ENCODE measurements around the gene YOD1. TPM values are rescaled to one million over a fixed set of nuclear protein-coding genes. Genes with fewer than 3 reads are reported as not detected.

Gene YOD1
- polyA plus RNA-seq, 1 donor from 2014 or later = 9.3 TPM

GRCh38 chr1:207018707-207019106 lies 32.3 kb downstream of the YOD1 start:
- Histone ChIP-seq H2AFZ (ENCODE audit: low read depth, low read length) (no peak overlapping the region), H3K9ac (ENCODE audit: low read length) (no peak overlapping the region), H3K4me2 (ENCODE audit: low read length) (no peak overlapping the region), H3K27me3 (ENCODE audit: insufficient read depth, low read depth, low read length) (no peaks in the 10 kb centered on the region), H3K9me2 (ENCODE audit: insufficient read depth, low read length) (no peaks in the 10 kb centered on the region), H4K20me1 (ENCODE audit: insufficient read depth) (no peaks in the 10 kb centered on the region), H3K79me2 (replicated peaks; ENCODE audit: insufficient read depth, low read length) (no peaks in the 10 kb centered on the region), H3K9me3 (ENCODE audit: low read length) (no peaks in the 10 kb centered on the region), H3K4me3 (ENCODE audit: low read length) (no peak overlapping the region), H3F3A (ENCODE audit: insufficient read depth, low read length, poor library complexity, severe bottlenecking) (no peaks in the 10 kb centered on the region), H3K27ac (ENCODE audit: low read length) (no peak overlapping the region), H3K36me3 (ENCODE audit: insufficient read depth, low read length) (no peaks in the 10 kb centered on the region)
- no peak for TF ChIP-seq EZH2 (IDR thresholded peaks at IDR 0.05; ENCODE audit: borderline replicate concordance, insufficient read depth, low read length, poor library complexity, severe bottlenecking)
- no peak for TF ChIP-seq SMC3 (conservative IDR thresholded peaks at IDR 0.05; ENCODE audit: poor library complexity)
- TF ChIP-seq, protein P1, sequence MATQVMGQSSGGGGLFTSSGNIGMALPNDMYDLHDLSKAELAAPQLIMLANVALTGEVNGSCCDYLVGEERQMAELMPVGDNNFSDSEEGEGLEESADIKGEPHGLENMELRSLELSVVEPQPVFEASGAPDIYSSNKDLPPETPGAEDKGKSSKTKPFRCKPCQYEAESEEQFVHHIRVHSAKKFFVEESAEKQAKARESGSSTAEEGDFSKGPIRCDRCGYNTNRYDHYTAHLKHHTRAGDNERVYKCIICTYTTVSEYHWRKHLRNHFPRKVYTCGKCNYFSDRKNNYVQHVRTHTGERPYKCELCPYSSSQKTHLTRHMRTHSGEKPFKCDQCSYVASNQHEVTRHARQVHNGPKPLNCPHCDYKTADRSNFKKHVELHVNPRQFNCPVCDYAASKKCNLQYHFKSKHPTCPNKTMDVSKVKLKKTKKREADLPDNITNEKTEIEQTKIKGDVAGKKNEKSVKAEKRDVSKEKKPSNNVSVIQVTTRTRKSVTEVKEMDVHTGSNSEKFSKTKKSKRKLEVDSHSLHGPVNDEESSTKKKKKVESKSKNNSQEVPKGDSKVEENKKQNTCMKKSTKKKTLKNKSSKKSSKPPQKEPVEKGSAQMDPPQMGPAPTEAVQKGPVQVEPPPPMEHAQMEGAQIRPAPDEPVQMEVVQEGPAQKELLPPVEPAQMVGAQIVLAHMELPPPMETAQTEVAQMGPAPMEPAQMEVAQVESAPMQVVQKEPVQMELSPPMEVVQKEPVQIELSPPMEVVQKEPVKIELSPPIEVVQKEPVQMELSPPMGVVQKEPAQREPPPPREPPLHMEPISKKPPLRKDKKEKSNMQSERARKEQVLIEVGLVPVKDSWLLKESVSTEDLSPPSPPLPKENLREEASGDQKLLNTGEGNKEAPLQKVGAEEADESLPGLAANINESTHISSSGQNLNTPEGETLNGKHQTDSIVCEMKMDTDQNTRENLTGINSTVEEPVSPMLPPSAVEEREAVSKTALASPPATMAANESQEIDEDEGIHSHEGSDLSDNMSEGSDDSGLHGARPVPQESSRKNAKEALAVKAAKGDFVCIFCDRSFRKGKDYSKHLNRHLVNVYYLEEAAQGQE (IDR thresholded peaks at IDR 0.05; ENCODE audit: borderline replicate concordance) = no peak
- TF ChIP-seq MXI1 (conservative IDR thresholded peaks at IDR 0.05; ENCODE audit: poor library complexity, severe bottlenecking) = no peak
- TF ChIP-seq CTCF (IDR thresholded peaks at IDR 0.05; ENCODE audit: poor library complexity, severe bottlenecking) = no peak
- no peak for TF ChIP-seq RAD21 (conservative IDR thresholded peaks at IDR 0.05)
- TF ChIP-seq TAF1 (IDR thresholded peaks at IDR 0.05; ENCODE audit: low read depth) = no peak
- TF ChIP-seq EP300 (conservative IDR thresholded peaks at IDR 0.05; ENCODE audit: poor library complexity, severe bottlenecking) = no peak
- no peak for TF ChIP-seq POLR2AphosphoS5 (IDR thresholded peaks at IDR 0.05)

GRCh38 chr1:207017615-207018559 lies 33.1 kb downstream of the YOD1 start:
- Histone ChIP-seq H3K9me3 (ENCODE audit: low read length) (no peaks in the 10 kb centered on the region), H3K4me3 (ENCODE audit: low read length) (no peak overlapping the region), H3K9ac (ENCODE audit: low read length) (no peak overlapping the region), H2AFZ (ENCODE audit: low read depth, low read length) (no peak overlapping the region), H3K4me2 (ENCODE audit: low read length) (no peak overlapping the region), H3K27me3 (ENCODE audit: insufficient read depth, low read depth, low read length) (no peaks in the 10 kb centered on the region), H3K27ac (ENCODE audit: low read length) (no peak overlapping the region), H3K9me2 (ENCODE audit: insufficient read depth, low read length) (no peaks in the 10 kb centered on the region), H3K79me2 (replicated peaks; ENCODE audit: insufficient read depth, low read length) (no peaks in the 10 kb centered on the region), H4K20me1 (ENCODE audit: insufficient read depth) (no peaks in the 10 kb centered on the region), H3F3A (ENCODE audit: insufficient read depth, low read length, poor library complexity, severe bottlenecking) (no peaks in the 10 kb centered on the region), H3K36me3 (ENCODE audit: insufficient read depth, low read length) (no peaks in the 10 kb centered on the region)
- TF ChIP-seq SMC3 (conservative IDR thresholded peaks at IDR 0.05; ENCODE audit: poor library complexity) (no peak), EZH2 (IDR thresholded peaks at IDR 0.05; ENCODE audit: borderline replicate concordance, insufficient read depth, low read length, poor library complexity, severe bottlenecking) (no peak), EP300 (conservative IDR thresholded peaks at IDR 0.05; ENCODE audit: poor library complexity, severe bottlenecking) (no peak), RAD21 (conservative IDR thresholded peaks at IDR 0.05) (no peak), MXI1 (conservative IDR thresholded peaks at IDR 0.05; ENCODE audit: poor library complexity, severe bottlenecking) (no peak), POLR2AphosphoS5 (IDR thresholded peaks at IDR 0.05) (no peak), TAF1 (IDR thresholded peaks at IDR 0.05; ENCODE audit: low read depth) (no peak), CTCF (IDR thresholded peaks at IDR 0.05; ENCODE audit: poor library complexity, severe bottlenecking) (no peak)
- TF ChIP-seq, protein P1 (IDR thresholded peaks at IDR 0.05; ENCODE audit: borderline replicate concordance) = no peak

Measured in neural cell (in vitro differentiated cells).